Measurements from ENCODE around the gene DHX29. TPM values are rescaled to one million over a fixed set of nuclear protein-coding genes. Genes with fewer than 3 reads are reported as not detected.

DHX29 gene
- total RNA-seq, 1 donor from 2014 or later: 20.3 TPM

DNA sequence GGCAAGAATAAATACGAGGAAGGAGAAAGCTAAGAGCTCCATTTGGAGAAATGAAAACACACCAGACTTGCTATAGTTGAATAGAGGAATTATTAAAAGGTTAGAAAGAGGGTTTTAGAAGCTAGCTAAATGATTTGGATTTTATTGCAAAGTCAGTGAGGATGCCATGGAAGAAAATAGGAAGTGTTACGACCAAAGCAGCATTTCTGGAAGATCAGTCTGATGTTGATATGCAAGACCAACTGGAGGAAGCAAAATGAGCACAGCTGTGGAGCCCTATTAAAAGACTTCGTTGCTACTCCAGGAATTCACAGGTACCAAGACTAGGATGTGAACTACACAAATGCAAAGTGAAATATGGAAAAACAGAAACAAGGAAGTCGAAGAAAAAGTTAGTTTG lies 2.1 kb downstream of the DHX29 start:
- intact Hi-C loops (cut with micrococcal nuclease): loop anchor here (5.0 kb wide), 1 partner anchor 1867 kb away; the partner anchor contains the start of gene GPBP1
- Mint-ChIP-seq H3K27ac (no peak overlapping the region), H3K27me3 (ENCODE audit: insufficient read depth) (no peaks in the 10 kb centered on the region), H3K4me1 (ENCODE audit: low read depth) (peaks cover 7% of the 10 kb centered on the region), H3K4me3 (no peak overlapping the region), H3K36me3 (ENCODE audit: low read depth) (peaks cover 18% of the 10 kb centered on the region), H3K9me3 (no peaks in the 10 kb centered on the region)
- no peak for DNase-seq (ENCODE audit: low spot score)

DNA sequence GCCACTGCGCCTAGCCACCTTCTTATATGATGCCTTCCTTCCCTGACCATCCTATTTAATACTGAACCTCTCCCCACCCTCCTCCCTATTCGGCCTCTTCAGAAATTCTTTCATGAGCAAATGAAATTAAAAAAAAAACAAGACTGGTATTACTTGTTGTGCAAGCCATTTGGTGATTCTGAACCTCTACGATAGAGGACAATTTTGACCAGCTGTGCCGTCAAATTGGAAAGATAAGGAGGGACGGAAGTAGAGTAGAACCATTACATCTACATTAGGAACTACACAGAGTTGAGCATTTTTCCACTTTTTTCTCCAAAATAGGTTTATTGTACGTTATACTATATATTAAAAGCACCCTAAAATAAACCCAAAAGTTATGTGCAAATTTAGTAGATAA lies 2.9 kb downstream of the DHX29 start:
- Mint-ChIP-seq H3K4me1 (ENCODE audit: low read depth) (peaks cover 7% of the 10 kb centered on the region), H3K36me3 (ENCODE audit: low read depth) (peaks cover 18% of the 10 kb centered on the region), H3K4me3 (no peak overlapping the region), H3K27me3 (ENCODE audit: insufficient read depth) (no peaks in the 10 kb centered on the region), H3K27ac (no peak overlapping the region), H3K9me3 (no peaks in the 10 kb centered on the region)
- DNase-seq (ENCODE audit: low spot score): no peak
- intact Hi-C loops (cut with micrococcal nuclease): no loop called here

DNA sequence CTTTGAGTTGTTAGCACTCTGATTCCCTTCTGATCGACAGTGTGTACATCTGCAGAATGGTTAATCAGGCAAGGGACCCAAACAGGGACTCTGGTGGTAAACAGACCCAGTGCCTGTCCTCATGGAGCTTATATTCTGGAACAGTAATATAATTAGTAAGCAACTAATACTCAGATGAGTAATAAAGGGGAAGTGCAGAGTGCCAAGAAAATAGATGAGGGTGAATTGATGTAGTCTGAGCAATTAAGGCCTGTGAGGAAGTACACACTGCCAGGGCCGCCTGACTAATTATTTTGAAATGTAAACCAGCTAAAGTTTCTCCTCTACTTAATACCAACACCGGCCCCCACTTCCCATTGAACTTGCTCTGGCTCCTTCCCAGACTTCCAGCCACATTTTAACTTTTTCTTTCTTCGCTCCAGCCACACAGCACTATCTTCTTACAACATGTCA lies 4.2 kb downstream of the DHX29 start:
- Mint-ChIP-seq H3K9me3 (no peaks in the 10 kb centered on the region), H3K27ac (no peak overlapping the region), H3K4me3 (no peak overlapping the region), H3K4me1 (ENCODE audit: low read depth) (peaks cover 12% of the 10 kb centered on the region), H3K36me3 (ENCODE audit: low read depth) (peaks cover 22% of the 10 kb centered on the region), H3K27me3 (ENCODE audit: insufficient read depth) (no peaks in the 10 kb centered on the region)
- intact Hi-C loops (cut with micrococcal nuclease): no loop called here
- DNase-seq (ENCODE audit: low spot score): no peak

DNA sequence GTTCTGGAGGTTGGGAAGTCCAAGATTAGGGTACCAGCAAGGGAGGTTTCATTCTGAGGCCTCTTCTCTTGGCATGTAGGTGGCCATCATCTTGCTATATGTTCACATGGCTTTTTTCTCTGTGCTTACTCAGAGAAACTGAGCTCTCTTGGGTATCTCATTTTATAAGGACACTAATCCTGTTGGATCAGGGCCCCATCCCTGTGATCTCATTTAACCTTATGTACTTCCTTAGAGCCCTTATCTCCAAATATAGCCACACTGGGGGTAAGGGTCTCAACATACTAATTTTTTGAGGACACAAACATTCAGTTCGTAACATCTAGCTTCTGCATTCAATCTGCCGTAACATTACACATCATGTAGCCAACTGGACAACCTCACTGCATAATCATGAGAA lies 6.6 kb downstream of the DHX29 start:
- intact Hi-C loops (cut with micrococcal nuclease): no loop called here
- Mint-ChIP-seq H3K4me1 (ENCODE audit: low read depth) (peaks cover 12% of the 10 kb centered on the region), H3K27me3 (ENCODE audit: insufficient read depth) (no peaks in the 10 kb centered on the region), H3K27ac (no peak overlapping the region), H3K36me3 (ENCODE audit: low read depth) (peaks cover 33% of the 10 kb centered on the region), H3K4me3 (no peak overlapping the region), H3K9me3 (no peaks in the 10 kb centered on the region)
- DNase-seq (ENCODE audit: low spot score): no peak

DNA sequence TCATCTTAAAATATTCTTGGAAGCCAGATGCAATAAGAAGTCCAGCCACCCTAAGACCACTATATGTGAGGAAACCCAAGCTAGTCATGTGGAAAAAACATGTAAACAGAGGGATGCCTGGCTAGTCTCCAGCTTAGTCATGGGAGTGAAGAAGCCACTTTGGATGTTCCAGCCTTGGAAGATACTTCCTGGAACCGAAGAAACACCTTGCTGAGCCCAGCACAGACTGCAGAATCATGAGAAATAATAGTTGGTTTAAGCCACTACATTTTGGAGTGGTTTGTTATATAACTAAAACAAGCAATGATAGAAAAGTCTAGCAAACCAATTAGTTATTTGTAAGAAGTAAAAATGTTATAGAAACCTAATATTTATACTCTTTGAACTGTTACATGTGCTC lies 12.6 kb downstream of the DHX29 start:
- Mint-ChIP-seq H3K4me1 (ENCODE audit: low read depth) (peaks cover 5% of the 10 kb centered on the region), H3K4me3 (no peak overlapping the region), H3K27ac (no peak overlapping the region), H3K27me3 (ENCODE audit: insufficient read depth) (no peaks in the 10 kb centered on the region), H3K36me3 (ENCODE audit: low read depth) (peaks cover 53% of the 10 kb centered on the region), H3K9me3 (no peaks in the 10 kb centered on the region)
- intact Hi-C loops (cut with micrococcal nuclease): no loop called here
- no peak for DNase-seq (ENCODE audit: low spot score)

DNA sequence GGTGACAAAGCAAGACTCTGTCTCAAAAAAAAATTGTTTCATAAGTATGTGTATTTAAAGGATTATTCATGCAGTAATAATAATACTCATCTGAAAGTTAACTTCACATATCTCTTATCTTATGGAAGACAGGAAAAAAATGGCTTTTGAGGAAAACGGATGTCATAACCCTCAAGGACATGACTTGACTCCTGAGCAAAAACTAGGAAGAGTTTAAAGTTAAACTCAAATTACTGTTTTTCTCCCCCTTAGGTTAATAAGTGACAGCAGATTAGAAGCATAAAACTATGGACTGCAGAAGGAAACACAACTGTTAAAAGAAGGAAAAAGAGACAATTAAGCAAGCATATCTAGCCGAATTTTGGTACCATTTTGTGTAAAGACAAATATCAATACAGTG lies 16.5 kb downstream of the DHX29 start:
- Mint-ChIP-seq H3K4me3 (no peak overlapping the region), H3K36me3 (ENCODE audit: low read depth) (peaks cover 48% of the 10 kb centered on the region), H3K4me1 (ENCODE audit: low read depth) (no peaks in the 10 kb centered on the region), H3K27ac (no peak overlapping the region), H3K9me3 (no peaks in the 10 kb centered on the region), H3K27me3 (ENCODE audit: insufficient read depth) (no peaks in the 10 kb centered on the region)
- DNase-seq (ENCODE audit: low spot score): no peak
- intact Hi-C loops (cut with micrococcal nuclease): no loop called here

DNA sequence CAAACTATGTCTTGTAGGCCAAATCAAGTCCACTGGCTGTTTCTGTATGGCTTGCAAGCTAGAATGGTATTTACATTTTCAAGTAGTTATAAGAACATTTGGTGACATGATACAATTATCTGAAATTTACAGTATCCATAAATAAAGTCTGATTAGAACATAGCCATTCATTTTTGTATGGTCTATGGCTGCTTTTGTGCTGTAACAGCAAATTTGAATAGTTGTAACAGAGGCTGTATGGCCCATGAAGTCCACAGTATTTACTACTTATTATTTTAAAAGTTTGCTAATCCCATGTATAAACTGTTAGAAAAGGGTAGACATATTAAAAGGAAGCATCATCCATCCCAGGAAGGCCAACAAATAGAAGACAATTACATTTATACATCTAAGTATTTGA lies 17.7 kb downstream of the DHX29 start:
- Mint-ChIP-seq H3K36me3 (ENCODE audit: low read depth) (peaks cover 45% of the 10 kb centered on the region), H3K4me3 (no peak overlapping the region), H3K27me3 (ENCODE audit: insufficient read depth) (no peaks in the 10 kb centered on the region), H3K27ac (no peak overlapping the region), H3K9me3 (no peaks in the 10 kb centered on the region), H3K4me1 (ENCODE audit: low read depth) (no peaks in the 10 kb centered on the region)
- intact Hi-C loops (cut with micrococcal nuclease): no loop called here
- no peak for DNase-seq (ENCODE audit: low spot score)

DNA sequence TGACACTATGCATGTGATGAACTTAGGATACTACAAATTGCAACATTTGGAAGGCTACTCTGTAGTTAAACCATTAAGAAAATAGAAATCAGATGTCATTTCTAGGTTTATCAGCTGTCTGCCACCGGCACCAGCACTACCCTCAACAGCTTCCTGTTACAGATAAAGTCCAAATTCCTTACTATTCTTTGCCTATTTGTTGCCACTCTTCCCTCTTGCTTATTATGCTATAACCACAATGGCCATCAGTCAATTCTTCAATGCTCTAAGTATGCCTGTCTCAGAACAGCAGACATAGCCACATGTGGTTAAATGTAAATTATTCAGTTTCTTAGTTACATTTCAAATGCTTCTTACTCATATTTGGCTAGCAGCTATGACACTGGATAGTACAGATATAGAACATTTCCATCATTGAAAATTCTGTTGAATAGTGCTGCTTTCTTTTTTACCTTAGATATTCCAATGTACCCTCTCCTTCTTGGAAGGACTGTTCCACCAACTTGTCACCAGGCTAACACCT lies 21.0 kb downstream of the DHX29 start:
- intact Hi-C loops (cut with micrococcal nuclease): no loop called here
- H3K27ac Mint-ChIP-seq: no peak overlapping the region
- peaks cover 35% of the 10 kb centered on the region for H3K36me3 Mint-ChIP-seq (ENCODE audit: low read depth)
- H3K27me3 Mint-ChIP-seq (ENCODE audit: insufficient read depth): no peaks in the 10 kb centered on the region
- no peak overlapping the region for H3K4me3 Mint-ChIP-seq
- no peak for DNase-seq (ENCODE audit: low spot score)
- H3K9me3 Mint-ChIP-seq: no peaks in the 10 kb centered on the region
- no peaks in the 10 kb centered on the region for H3K4me1 Mint-ChIP-seq (ENCODE audit: low read depth)

DNA sequence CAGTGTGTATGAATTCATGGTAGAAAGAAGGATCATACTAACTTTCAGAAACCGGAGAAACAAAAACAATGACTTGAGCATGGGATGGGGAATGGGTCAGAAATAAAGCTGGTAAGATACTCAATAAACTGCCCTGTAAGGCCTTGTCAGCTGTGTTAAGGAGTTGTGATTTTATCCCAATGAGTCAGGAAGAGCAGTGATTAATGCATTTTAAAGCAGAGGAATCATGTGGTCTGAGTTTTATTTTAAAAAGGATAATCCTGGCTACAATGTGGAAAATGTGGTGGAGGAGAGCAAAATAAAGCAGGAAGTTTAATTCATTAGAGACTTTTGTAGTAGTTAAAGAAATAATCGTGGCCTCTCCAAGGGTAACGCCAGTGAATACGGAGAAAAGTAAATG lies 28.7 kb downstream of the DHX29 start:
- Mint-ChIP-seq H3K27ac (no peak overlapping the region), H3K4me3 (no peak overlapping the region), H3K4me1 (ENCODE audit: low read depth) (no peaks in the 10 kb centered on the region), H3K27me3 (ENCODE audit: insufficient read depth) (no peaks in the 10 kb centered on the region), H3K36me3 (ENCODE audit: low read depth) (peaks cover 40% of the 10 kb centered on the region), H3K9me3 (no peaks in the 10 kb centered on the region)
- no peak for DNase-seq (ENCODE audit: low spot score)
- intact Hi-C loops (cut with micrococcal nuclease): no loop called here

DNA sequence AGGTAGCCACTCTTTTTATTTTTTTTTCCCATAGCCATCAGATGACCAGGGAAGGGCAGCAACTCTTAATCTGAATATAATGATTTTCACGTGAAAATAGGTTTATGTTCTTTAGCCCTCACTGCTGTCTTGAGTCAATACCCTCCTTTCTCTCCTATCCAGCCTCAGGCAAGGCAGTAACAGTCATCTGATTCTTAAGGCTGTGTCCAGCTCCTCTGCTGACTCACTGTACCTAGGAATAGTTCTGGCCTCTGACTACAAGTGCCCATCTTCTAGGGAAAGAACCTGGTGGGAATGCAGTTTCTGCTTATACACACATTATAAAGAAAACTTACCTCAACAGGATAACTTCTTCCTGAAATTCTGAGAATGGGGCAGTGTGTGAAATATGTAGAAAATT lies 30.7 kb downstream of the DHX29 start:
- Mint-ChIP-seq H3K9me3 (no peaks in the 10 kb centered on the region), H3K4me1 (ENCODE audit: low read depth) (no peaks in the 10 kb centered on the region), H3K27ac (no peak overlapping the region), H3K36me3 (ENCODE audit: low read depth) (peaks cover 39% of the 10 kb centered on the region), H3K27me3 (ENCODE audit: insufficient read depth) (no peaks in the 10 kb centered on the region), H3K4me3 (no peak overlapping the region)
- DNase-seq (ENCODE audit: low spot score): no peak
- intact Hi-C loops (cut with micrococcal nuclease): no loop called here

DNA sequence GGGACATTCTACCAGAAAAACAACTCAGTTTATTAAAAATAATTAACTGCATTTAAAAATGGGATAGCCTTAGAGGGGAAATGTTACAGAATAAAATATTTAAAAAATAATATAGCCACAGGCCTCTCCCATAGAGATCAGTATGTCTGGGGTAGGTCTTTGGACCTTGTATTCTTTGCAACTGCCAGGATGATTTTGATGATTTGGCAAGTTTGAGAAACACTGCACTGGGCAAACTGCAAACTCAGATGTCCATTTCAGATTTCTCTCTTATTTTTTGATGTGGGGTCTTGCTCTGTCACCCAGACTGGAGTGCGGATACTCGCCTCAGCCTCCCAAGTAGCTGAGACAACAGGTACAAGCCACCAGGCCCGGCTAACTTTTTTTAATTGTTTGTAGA lies 49.2 kb downstream of the DHX29 start:
- no peaks in the 10 kb centered on the region for H3K4me1 Mint-ChIP-seq (ENCODE audit: low read depth)
- H3K27ac Mint-ChIP-seq: no peak overlapping the region
- no peak overlapping the region for H3K4me3 Mint-ChIP-seq
- no peaks in the 10 kb centered on the region for H3K27me3 Mint-ChIP-seq (ENCODE audit: insufficient read depth)
- H3K36me3 Mint-ChIP-seq (ENCODE audit: low read depth): peaks cover 33% of the 10 kb centered on the region
- intact Hi-C loops (cut with micrococcal nuclease): no loop called here
- DNase-seq (ENCODE audit: low spot score): no peak
- H3K9me3 Mint-ChIP-seq: no peaks in the 10 kb centered on the region

DNA sequence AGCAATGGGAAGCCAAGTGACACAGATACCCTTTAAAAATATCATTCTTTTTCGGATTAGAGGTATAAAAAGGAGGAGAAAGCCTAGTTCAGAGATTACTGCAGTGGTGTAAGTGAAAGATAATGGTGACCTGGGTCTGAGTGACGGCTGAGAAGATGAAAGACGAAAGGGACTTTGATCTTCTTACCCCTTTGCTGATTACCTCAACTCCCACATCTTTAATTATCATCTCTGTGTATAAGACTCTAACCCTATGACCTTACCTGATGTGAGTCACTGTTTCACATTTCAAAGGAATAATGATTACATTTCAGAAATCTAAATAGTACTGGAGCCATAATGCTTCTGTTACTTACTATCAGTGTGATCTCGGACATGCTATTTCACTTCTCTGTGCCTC lies 52.7 kb downstream of the DHX29 start:
- no peak overlapping the region for H3K4me3 Mint-ChIP-seq
- intact Hi-C loops (cut with micrococcal nuclease): no loop called here
- no peaks in the 10 kb centered on the region for H3K9me3 Mint-ChIP-seq
- H3K27me3 Mint-ChIP-seq (ENCODE audit: insufficient read depth): peaks cover 3% of the 10 kb centered on the region
- no peak overlapping the region for H3K27ac Mint-ChIP-seq
- peaks cover 19% of the 10 kb centered on the region for H3K36me3 Mint-ChIP-seq (ENCODE audit: low read depth)
- no peaks in the 10 kb centered on the region for H3K4me1 Mint-ChIP-seq (ENCODE audit: low read depth)
- no peak for DNase-seq (ENCODE audit: low spot score)

DNA sequence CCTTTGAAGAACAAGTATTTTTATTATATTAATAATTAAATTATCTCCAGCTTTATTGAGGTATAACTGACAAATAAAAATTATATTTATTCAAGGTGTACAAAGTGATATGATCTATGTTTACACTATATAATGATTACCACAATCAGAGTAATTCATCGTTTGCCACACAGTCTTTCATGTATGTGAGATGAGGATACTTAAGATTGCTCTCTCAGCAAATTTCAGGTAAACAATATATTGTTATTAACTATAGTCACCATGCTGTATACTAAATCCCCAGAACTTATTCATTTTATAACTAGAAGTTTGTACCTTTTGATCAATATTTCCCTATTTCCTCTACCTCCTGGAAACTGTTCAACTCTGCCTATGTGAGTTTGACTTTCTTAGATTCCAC lies 57.4 kb downstream of the DHX29 start:
- H3K27ac Mint-ChIP-seq: no peak overlapping the region
- no peak overlapping the region for H3K4me3 Mint-ChIP-seq
- intact Hi-C loops (cut with micrococcal nuclease): no loop called here

DNA sequence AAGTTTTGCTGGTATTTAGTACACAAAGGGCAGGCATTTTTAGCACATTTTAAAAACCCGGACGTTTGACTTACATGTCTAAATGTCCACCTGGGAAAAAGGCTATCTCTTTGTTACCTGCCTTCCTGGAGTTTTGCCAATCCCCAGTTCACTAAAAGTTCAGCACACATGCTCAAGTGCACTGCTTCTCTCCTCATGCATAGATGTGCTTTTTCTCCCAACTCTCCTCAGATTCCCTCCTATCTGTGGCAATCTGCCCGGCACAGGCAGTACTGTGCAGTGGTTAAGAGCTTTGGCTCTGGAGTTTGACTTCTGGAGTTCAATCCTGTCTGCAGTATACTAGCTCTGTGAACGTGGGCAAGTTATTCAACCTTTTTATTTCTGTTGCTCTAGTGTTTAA lies 65.7 kb downstream of the DHX29 start:
- intact Hi-C loops (cut with micrococcal nuclease): no loop called here
- Mint-ChIP-seq H3K27me3 (ENCODE audit: insufficient read depth) (peaks cover 43% of the 10 kb centered on the region), H3K9me3 (peaks cover 6% of the 10 kb centered on the region), H3K4me3 (no peak overlapping the region), H3K36me3 (ENCODE audit: low read depth) (no peaks in the 10 kb centered on the region), H3K27ac (no peak overlapping the region), H3K4me1 (ENCODE audit: low read depth) (no peaks in the 10 kb centered on the region)
- DNase-seq (ENCODE audit: low spot score): no peak

More for the DNA sequence above, 57.4 kb downstream of the DHX29 start:
- H3K27me3 Mint-ChIP-seq (ENCODE audit: insufficient read depth): peaks cover 13% of the 10 kb centered on the region
- no peak for DNase-seq (ENCODE audit: low spot score)
- no peaks in the 10 kb centered on the region for H3K4me1 Mint-ChIP-seq (ENCODE audit: low read depth)
- peaks cover 19% of the 10 kb centered on the region for H3K9me3 Mint-ChIP-seq
- H3K36me3 Mint-ChIP-seq (ENCODE audit: low read depth): peaks cover under 1% of the 10 kb centered on the region

Measured in activated T-helper 1 cell treated with anti-CD3 and anti-CD28 coated beads, Interleukin-12 subunit alpha, Interleukin-12 subunit beta, Interleukin-2, Interleukin-4 antibody, amounts not matched to agents 30 ng/mL and 10 ng/mL and 1 ng/mL, durations not matched to agents 14 hours and 24 hours and 36 hours (primary cell).